HG03432 (cell line): ENCODE data around the gene FLYWCH2.
"Not testable (repeated sequence)": the region's sequence is repeated elsewhere in the genome, so short reads cannot be mapped to it uniquely, and the experiment has no call there.

Experiments
- ATAC-seq: cut with Tn5 transposase; IDR thresholded peaks from one replicate; pipeline ENCODE4 v1.9.1; 2021; ENCODE audit warnings: mild to moderate bottlenecking, moderate library complexity; ENCODE audit not compliant: unreplicated experiment

Gene FLYWCH2

GRCh38 chr16:2881783-2882649 lies 999 bp upstream of the FLYWCH2 start:
- ATAC-seq = peak; percentile 19

- ATAC-seq = no peak
These were observed 468 bp downstream of the FLYWCH2 start for GRCh38 chr16:2883458-2883908.

- no peak for ATAC-seq
These were observed 1.0 kb downstream of the FLYWCH2 start for GRCh38 chr16:2884041-2884451.

GRCh38 chr16:2894231-2894630 lies 11.2 kb downstream of the FLYWCH2 start:
- ATAC-seq = no peak

- ATAC-seq = no peak
These were observed 12.8 kb downstream of the FLYWCH2 start for GRCh38 chr16:2895813-2896212.

GRCh38 chr16:2896480-2897010 lies 13.5 kb downstream of the FLYWCH2 start:
- ATAC-seq = no peak

GRCh38 chr16:2897110-2897509 lies 14.1 kb downstream of the FLYWCH2 start:
- peak; percentile 65 for ATAC-seq

GRCh38 chr16:2898831-2899563 lies 16.0 kb downstream of the FLYWCH2 start:
- no peak for ATAC-seq

- no peak for ATAC-seq
These were observed 16.6 kb downstream of the FLYWCH2 start for GRCh38 chr16:2899564-2900072.

GRCh38 chr16:2900526-2901075 lies 17.6 kb downstream of the FLYWCH2 start:
- ATAC-seq = no peak

- ATAC-seq = no peak
These were observed 19.5 kb downstream of the FLYWCH2 start for GRCh38 chr16:2902337-2903130.

GRCh38 chr16:2904100-2904921 lies 21.3 kb downstream of the FLYWCH2 start:
- peak; percentile 45 for ATAC-seq

GRCh38 chr16:2904922-2905240 lies 21.9 kb downstream of the FLYWCH2 start:
- peak; percentile 21 for ATAC-seq

- ATAC-seq = peak; percentile 73
These were observed 22.4 kb downstream of the FLYWCH2 start for GRCh38 chr16:2905241-2905987.

- no peak for ATAC-seq
These were observed 23.0 kb downstream of the FLYWCH2 start for GRCh38 chr16:2905988-2906387.

- ATAC-seq = not testable (repeated sequence)
These were observed 24.2 kb downstream of the FLYWCH2 start for GRCh38 chr16:2907084-2907753.

GRCh38 chr16:2910441-2910969 lies 27.5 kb downstream of the FLYWCH2 start:
- no peak for ATAC-seq
